GM18520 (cell line): ENCODE measurements around the gene UTS2R.
"Not testable (repeated sequence)": the region's sequence is repeated elsewhere in the genome, so short reads cannot be mapped to it uniquely, and the experiment has no call there.

Source experiments
- ATAC-seq: cut with Tn5 transposase; IDR thresholded peaks from one replicate; pipeline ENCODE4 v1.9.1; 2021; ENCODE audit not compliant: unreplicated experiment

Gene UTS2R

DNA sequence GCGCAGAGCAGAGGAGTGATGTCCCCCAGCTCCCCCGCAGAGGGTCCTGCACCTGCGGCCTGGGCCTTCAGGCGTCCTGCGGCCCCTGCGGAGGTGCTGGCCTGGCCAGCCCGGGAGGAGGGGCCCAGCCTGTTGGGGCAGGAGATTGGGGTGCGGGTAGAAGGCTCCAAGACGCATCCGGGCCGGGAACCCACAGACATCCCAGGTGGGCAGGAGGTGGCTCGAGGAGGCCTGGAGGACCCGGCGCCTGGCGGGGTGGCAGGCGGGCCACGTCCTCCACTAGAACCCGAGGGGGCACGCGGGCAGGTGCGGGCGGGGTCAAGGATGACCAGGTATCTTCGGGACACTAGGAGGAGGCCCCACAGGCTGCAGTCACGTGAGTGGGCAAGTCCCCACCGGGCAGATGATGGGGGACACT, 37.4 kb upstream of the UTS2R start:
- ATAC-seq = no peak

DNA sequence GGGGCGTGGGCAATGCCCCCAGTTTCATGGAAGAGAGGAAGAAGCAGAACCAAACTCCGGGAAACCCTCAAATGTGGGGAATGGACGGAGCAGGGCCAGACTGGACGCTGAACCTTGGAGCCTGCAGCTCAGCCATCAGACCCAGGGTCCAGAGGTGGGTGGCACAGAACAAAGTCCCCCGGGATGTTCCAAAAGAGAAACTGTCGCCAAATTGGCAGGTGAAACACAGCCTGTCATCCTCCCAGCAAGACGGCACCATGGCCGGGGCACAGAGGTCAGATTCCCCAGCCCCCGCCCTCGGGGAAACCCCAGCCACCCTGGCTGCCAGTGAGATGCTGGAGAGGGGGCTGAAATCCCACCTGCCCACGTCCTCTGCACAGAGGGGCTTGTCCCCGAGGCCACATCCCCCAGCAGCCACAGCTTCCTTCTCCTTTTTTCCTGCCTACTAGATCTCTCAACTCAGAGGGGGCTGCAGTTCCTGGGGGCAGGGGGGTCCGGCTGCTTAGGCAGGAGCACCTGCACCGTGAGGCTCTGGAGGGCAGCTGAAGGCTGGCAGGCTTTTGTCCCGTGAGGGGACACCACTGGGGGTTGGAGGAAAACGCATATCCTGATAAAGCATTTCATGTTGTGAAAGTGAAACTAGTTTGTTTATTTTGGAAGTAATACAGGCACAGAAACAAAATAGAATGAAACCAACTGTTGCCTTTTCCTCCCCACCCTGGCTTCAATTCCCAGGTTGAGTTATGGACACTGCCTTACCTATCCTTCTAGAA, 36.8 kb upstream of the UTS2R start:
- ATAC-seq = no peak

DNA sequence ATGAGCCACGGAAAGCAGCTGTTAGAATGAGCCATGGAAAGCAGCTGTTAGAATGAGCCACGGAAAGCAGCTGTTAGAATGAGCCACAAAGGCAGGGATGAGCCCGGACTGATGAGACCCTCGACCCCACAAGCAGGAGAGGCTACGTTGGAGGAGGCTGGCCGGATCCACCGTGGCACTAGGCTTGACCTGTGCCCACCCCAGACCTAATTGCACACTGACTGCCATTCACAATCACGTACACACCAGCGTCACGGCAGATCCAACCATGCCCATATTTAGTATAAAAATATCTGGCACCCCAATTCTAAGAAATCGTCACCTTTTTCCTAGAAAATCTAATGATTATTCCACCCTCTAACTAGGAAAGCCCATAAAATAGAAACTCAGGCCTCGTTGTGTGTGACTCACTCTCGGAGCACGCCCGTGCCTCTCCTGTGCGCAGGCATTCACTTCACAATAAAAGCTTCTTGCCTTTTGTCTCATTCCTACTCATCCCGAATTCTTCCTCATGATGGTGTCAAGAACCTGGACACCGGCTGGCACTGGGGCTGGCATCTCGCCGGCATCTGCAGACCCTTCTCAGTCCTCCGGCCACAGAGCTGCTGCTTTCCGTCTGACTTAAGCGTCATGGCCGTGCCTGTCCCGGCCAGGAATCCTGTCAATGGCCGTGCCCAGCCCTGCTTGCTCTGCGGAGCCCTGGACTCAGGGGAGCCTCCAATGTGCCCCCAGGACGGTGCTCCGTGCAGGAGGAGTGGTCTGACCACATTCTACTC, 32.5 kb upstream of the UTS2R start:
- ATAC-seq = no peak

DNA sequence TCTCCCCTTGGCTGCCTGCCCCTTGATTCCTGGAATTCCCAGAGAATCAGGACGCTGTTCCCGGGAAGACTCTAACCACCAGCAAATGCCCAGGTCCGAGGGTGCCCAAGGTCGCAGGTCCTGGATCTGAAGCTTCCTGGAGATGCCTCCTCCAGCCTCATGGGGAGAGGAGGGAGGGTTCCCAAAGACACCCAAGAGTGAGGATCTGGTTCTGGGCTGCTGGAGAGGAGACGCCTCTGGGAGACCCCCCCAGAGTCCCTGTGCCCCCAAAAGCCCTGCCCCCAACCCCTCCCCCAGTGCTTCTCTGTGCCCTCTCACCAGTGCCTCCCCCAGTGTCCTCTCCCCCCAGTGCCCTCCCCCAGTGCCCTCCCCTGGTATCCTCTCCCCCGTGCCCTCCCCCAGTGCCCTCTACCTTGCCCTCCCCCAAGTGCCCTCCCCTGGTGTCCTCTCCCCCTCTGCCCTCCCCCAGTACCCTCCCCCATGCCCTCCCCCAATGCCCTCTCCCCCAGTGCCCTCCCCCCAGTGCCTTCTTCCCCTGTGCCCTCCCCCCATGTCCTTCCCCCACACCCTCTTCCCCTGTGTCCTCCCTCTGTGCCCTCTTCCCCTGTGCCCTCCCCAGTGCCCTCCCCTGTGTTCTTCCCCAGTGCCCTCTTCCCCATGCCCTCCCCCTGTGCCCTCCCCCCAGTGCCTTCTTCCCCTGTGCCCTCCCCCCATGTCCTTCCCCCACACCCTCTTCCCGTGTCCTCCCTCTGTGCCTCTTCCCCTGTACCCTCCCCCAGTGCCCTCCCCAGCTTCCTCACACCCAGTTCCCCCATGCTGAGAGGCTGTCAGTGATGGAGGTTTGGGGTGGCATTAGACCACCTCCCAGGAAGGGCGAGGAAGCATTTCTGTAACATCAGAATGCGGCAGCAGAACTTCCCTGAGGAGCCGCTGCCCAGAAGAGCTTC, 31.7 kb upstream of the UTS2R start:
- no peak for ATAC-seq

DNA sequence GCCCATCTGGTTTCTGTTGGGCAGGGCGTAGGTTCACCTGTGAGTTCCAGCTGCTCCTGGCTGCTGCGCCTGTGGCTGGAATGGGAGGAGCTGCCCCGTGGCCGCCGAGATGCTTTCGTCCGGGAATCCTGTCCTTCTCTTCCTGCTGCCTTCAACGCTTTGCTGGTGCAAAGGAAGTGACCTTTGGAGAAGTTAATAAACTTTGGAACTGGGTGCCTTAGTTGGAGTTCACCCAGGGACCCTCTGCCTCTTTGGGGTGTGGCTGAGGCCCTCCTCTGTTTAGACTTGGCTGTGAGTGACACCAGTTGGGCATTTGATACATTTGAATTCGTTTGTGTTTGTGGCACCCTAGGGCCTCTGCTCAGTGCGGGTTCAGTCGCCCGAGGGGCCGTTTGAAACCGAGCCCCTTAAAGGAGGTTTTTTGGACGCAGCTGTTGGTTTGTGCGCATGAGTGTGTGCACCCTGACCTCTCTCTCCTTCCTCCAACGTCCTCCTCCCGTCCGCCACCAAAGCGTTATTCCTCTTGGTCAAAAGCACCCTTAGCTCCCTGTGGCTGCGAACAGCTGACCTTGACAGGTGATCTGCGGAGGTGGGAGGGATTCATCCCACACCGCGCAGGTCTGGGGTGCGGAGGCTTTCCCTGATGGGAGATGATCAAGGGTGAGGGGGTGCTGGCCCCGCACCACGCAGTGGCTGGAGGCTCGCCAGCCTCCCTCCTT, 29.0 kb upstream of the UTS2R start:
- no peak for ATAC-seq

DNA sequence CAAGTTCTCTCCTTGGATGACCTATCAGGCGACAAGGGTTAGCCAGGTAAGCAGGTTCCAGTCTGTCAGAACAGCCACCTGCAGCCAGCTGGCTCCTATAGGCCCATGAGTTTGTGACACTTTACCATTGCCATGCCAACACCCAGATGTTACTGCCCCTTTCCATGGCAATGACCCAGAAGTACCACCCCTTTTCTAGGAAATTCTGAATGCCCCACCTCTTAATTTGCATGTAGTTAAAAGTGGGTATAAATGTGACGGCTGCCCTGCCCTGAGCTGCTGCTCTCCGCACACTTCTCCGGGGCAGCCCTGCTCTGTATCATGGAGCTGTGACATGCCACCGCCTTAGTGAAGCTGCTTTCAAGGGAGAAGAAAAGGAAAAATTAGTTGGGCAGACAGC, 28.0 kb upstream of the UTS2R start:
- no peak for ATAC-seq

DNA sequence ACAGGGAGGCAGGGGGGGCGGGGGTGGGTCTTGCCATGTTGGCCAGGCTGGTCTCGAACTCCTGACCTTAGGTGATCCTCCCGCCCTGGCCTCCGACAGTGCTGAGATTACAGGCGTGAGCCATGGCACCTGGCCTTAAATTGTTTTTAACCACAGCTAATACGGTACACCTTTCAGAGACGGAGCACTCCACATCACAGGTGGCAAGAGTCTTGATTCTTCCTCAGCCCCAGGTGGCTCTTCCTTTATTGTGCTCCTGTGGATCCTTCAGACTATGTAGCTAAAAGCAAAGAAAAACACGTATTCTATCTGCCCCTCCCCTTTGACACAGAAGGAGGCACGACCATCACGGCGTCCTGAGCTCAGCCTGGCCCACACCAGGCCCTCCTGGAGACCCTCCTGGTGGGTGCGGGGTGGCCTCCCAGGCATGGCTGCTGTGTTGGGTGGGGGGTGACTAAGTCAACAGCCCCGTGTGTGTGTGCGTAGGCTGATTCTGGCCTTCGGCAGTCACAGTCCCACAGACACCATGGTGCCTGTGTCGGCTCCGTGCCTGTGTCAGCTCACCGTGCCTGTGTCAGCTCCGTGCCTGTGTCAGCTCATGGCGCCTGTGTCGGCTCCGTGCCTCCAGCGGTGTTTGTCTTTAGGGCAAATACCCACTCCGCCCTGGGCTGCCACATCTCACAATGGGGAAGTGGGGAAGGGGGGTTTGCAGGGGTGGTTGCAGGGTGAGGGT, 27.2 kb upstream of the UTS2R start:
- no peak for ATAC-seq

DNA sequence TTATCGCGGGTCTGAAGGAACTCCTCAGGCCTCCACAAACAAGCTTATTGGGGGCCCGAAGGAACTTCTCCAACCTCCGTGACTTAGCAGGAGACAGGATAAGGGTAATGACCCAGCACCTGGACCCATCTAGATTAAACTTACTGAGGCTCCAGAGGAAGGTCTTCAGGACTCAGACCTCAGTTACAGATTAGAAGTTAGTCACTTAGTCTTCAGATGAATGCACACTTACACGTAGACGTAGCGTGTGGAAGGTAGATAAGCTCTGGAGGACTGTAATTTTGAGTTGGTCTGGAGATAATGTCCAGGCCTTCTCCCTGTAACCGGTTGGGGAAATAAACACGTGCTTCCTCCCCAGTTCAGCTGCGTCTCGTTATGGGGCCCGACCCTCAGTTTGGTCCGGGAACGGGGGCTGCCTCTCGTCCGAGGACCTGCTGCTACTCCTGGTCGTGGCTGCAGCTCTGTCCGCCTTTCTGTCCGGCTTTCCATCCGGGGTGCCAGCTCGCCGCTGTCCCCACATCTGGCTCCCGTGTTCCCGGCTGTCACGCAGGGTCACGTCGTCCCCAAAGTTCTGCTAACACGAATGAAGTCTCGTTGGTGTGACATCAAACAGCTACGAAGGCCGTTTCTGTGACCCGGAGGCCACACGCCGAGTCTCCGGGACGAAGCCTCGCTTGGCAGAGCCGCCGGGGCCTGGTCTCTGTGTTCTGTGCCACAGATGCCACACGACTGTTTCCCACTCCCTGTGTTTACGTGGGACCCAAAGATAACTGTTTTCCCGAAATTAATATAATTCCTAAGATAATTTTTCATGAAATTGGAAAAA, 26.2 kb upstream of the UTS2R start:
- no peak for ATAC-seq

DNA sequence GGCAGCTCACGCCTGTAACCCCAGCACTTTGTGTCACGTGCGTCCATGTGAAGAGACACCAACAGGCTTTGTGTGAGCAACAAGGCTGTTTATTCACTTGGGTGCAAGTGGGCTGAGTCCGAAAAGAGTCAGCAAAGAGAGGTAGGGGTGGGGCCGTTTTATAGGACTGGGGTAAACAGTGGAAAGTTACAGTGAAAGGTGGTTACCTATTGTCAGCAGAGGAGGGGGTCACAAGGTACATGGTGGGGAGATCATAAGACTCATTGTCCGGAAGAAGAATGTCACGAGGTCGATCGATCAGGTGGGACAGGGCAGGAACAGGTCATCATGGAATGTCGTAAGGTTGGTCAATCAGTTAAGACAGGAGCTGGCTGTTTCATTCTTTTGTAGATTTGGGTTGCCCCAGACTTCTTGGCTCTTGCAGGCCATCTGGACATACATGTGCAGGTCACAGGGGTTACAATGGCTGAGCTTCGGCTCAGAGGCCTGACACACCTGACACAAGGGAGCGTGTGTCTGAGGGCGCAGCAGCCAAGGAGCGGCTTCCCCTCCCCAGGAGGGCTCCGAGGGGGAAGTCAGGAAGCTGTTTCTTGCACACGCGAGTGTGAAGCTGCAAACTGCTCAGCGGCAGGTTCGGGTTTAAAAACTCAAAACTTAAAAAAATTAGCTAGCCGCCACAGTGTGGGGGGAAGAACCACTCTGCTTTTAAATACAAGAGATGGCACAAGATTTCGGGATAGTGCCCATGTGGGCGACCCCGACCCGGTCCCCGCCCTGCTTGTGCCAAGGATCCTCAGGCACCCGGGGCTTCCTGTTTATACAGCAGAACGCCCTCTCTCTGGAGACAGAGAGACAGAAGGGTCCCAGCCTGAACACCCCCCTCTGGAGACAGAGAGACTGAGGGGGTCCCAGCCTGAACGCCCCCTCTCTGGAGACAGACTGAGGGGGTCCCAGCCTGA, 24.9 kb upstream of the UTS2R start:
- no peak for ATAC-seq

DNA sequence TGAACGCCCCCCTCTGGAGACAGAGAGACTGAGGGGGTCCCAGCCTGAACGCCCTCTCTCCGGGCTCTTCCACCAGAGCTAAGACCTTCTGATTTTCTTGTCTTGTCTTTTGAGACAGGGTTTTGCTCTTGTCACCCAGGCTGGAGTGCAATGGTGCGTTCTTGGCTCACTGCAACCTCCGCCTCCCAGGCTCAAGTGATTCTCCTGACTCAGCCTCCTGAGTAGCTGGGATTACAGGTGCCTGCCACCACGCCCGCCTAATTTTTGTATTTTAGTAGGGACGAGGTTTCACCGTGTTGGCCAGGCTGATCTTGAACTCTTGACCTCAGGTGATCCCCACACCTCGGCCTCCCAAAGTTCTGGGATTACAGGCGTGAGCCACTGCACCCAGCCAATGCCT, 23.6 kb upstream of the UTS2R start:
- not testable (repeated sequence) for ATAC-seq

DNA sequence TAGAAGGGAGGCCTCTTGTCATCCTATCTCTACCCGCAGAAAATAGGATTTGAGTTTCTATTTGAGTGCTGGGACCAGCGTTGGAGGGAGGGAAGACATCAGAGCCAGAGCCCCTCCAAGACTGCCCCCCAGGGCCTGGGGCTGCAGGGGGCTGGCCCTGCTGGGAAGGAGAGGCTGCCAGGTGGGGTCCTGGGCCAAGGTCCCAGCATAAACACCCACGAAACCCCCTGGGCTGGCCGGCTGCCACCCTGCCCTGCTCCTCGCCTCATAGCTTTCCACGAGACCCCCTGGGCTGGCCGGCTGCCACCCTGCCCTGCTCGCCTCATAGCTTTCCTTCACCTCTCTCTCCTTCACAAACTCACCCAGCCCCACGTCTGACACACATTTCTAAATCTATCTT, 23.1 kb upstream of the UTS2R start:
- ATAC-seq = no peak

DNA sequence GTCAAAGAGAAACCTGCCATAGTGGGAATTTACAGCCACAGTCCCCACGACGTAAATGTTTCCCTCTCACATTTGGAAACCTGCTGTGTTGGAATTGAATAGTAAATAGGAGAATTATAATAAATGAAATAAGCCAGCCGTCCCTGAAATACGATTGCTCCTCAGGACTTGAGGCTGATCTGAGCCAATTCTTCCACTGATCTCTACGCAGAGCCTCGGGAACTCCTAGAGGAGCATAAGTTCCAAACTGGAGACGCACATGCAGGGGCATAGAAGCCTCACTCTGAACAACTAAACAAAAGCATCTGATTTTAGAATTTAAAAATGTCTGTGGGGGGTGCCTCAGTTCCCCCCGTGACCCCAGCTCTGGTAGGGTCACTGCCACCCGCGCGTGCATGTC, 22.7 kb upstream of the UTS2R start:
- ATAC-seq = no peak

DNA sequence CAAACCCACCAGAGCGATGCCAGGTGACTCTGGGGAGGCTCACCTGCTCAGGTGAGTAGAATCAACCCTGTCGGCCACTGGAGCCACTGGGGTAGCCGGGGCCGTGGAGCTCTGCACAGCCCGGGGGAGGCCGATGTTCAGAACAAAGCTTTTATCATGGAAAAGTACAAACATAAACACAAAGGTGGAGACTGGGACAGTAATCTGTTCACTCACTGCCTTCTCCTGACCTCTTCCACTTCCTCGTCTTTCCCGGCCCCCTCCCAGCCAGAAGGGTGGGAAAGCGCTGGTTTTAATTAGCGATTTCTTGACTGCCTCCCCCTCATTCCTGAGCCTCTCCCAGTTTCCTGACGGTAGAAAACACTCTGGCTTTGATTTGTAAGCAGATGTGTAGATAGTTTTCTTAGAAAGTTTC, 22.3 kb upstream of the UTS2R start:
- no peak for ATAC-seq

DNA sequence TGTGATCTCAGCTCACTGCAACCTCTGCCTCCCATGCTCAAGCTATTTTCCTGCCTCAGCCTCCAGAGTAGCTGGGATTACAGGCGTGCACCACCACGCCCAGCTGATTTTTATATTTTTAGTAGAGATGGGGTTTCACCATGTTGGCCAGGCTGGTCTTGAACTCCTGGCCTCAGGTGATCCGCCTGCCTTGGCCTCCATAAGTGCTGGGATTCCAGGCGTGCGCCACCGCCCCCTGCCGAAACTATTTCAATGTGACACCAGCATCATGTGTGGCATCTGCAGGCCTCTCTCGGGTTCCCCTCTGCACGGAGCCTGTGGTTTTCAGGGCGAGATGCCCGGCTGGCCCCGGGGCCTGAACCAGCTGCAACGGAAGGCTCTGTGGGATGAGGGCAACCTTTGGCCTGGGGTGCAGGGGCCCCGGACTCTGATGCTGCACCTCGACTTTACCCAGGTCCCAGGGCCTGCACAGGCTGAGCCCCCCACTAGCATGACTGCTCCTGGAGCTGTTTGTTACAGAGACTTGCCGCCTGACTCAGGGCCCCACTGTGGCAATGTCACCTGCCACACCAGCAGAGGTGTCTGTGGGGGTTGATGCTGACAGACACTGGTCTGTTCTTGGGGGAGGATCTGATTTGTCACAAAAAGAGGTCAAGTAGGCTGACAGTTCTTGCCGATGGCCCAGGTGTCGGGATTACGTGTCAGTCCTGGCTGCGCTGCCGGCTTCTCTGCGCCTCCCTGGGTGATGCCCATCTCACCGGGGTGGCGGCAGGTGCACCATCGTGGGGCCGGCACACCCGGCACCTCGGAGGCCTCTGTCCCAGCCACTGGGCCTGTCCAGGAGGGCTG, 21.2 kb upstream of the UTS2R start:
- ATAC-seq = no peak

DNA sequence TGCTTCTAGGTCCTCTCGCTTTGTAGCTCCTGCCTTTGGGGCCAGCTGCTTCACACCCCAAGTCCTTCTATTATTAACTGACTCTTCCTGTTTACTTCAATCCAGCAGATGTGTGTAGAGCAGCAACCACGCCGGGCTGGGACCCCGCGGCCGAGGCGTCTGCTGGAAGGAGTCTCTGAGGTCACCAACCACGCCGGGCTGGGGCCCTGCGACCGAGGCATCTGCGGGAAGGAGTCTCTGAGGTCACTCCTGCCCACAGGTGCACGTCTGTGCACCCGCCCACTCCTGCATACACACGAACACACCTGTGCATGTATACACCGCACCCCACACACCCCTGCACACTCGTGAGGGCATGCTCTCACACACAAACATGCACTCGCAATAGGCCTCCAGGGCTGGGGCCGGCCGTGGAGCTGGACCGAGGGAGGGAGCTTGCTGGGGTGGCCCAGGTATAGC, 20.3 kb upstream of the UTS2R start:
- no peak for ATAC-seq

DNA sequence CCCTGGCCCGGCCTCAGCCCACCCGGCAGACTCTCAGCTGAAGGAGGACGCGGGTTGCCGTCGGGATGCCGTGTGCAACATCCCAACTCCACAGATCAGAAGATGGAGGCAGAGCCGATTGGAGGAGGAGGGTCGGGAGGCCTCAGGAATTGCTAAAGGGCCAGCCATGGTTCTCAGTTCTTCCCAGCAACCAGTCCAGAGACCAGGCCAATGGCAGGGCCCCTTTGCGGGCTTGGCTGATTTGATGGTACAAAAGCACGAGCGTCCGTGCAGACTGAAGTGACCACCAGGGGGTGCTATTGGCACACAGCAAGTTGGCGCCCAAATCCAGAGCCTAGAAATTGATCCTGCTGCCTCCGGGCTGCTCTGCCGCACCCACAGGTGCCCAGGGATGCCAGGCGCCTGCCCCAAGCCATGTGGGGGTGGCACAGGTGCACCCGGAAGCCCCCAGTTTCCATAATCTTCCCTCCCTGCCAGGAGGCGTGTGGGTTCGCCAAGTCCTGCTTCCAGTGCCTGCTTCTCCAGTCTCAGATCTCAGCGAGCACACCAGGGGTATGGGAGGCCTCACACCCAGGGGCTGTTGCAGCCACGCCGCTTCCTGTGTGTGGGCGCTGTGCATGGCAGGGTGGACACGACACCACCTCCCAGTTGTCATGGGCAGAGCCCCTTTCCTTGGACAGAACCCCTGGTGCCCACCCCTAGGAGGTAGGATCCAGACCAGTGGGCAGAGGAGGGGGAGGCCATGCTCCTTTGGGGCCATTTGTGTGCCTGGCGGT, 19.7 kb upstream of the UTS2R start:
- no peak for ATAC-seq
